UCSD-AML1 (cell line): ENCODE measurements around the gene EPC1.

Experiments used
- DNase-seq: peaks from one replicate; lab custom pipeline; 2025; ENCODE audit not compliant: unreplicated experiment; lab: John Stamatoyannopoulos, UW

Gene EPC1

DNA sequence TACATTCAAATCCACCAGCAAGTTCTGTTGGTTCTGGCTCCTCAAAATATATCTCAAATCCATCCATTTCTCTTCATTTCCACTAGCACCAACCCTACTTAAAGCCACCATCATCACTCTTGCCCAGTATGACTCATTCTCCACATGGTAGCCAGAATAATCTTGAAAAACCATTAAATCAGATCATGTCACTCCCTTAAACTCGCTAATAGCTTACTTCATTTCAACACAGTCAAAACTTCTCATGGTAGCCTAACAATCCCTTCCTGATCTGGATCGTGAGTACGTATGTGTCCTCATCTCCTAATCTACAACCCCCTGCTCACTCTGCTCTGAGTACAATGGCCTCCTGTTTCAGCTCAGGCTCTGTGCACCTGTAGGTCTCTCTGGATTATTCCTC lies 8.7 kb downstream of the EPC1 start:
- no peak for DNase-seq

DNA sequence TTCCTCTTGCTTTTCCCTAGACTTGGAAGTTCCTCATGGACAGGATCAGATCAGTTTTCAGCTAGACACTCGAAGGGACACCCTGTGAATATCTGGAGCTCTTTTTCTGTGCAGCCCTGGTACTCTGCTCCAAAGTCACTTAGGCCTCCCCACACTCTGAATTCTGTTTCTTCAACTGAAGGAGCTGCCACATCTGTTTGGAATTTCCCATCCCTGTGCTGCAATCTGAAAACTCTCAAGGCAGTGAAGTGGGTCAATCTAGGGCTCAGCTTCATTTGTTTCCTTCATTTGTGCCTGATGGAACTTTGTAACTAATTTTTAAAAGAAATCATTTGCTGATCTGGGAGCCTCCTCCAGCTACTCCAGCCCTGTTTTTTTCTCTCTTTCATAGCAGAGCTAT lies 9.6 kb downstream of the EPC1 start:
- DNase-seq: no peak

DNA sequence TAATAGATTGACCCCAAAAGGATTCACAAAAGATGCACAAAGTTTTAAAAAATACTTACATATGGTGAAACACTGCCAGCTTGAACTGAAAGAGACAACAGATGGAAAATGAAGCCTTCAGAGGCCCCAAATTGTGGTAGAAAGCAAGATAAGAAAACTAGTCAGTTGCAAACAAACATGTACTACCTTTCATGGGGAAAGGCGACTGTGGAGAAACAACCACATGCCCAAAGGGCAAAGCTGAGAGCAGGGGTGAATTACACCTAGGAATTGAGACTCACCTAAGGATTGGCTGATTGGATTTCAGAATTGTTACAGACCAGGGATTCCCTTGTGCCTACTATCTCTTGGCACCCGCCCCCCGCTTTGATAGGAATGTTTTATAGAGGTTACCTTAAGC lies 13.1 kb downstream of the EPC1 start:
- DNase-seq: no peak

GRCh38 chr10:32332299-32332750 lies 14.6 kb downstream of the EPC1 start:
- DNase-seq: peak; percentile 13

GRCh38 chr10:32331606-32332005 lies 15.4 kb downstream of the EPC1 start:
- no peak for DNase-seq

GRCh38 chr10:32330214-32330613 lies 16.7 kb downstream of the EPC1 start:
- DNase-seq: no peak

GRCh38 chr10:32329061-32329460 lies 17.9 kb downstream of the EPC1 start:
- DNase-seq: no peak

DNA sequence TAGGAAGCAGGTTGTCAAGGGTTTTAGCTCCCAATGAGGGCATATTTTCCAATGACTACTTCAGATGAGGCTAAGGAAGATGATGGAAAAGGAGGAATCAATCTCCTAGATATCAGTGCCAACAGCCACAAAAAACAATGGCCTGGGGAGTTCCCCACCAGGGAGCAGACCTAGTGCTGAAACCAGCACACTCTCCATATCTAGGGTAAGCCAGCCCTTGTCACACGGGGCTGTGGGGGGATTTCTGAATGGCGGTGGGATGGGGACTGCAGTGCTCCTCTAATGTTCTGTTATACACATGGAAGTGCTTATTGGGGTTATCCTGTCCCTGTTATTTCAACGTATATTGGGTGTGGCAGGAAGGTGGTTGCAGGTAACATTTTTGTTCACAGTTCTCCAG lies 18.5 kb downstream of the EPC1 start:
- no peak for DNase-seq

- no peak for DNase-seq
These were observed 19.6 kb downstream of the EPC1 start for GRCh38 chr10:32327364-32327691.

DNA sequence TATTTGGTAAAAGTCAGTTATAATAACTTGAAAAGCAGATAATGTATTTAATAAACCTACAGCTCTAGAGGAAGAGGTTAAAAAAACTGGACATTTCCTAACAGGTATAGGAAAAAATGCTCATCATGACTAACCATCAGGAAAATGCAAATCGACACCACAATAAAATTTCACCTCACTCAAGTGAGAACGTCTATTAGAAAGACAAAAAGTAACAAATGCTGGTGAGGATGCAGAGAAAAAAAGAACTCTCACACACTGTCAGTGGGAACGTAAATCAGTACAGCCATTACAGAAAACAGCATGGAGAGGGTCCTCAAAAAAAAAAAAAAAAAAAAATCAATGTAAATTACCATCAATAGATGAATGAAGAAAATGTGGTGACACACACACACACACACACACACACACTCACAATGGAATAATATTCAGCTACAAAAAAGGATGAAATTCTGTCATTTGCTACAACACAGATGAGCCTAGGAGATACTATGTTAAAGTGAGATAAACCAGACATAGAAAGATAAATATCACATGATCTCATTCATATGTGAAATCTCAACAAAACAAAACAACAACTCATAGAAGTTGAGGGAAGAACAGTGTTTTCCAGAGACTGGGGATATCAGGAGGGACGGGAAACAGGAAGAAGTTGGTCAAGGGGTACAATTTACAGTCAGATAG lies 20.1 kb downstream of the EPC1 start:
- DNase-seq: no peak

DNA sequence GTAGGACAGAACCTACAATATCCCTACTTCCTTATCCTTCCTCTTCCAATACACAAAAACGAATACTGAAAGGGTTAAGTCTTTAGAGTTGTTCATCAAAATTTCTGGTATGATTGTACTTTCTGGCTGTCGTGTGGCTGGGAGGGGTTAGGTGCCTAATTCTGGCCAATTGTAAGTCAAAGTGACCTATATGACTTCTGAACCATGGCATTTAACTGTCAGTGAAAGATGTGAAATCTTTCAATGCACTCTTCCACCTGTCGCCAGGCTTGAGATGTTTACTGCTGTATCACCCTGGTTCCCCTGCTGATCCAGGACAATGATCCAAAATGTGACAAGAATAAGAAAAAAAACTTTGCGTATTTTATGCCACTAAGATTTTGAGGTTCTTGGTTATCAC lies 20.8 kb downstream of the EPC1 start:
- DNase-seq: no peak

- DNase-seq: no peak
These were observed 23.9 kb downstream of the EPC1 start for GRCh38 chr10:32323051-32323450.

GRCh38 chr10:32321016-32321631 lies 25.8 kb downstream of the EPC1 start:
- no peak for DNase-seq

- DNase-seq: no peak
These were observed 28.5 kb downstream of the EPC1 start for GRCh38 chr10:32318476-32318896.

GRCh38 chr10:32317795-32318357 lies 29.1 kb downstream of the EPC1 start:
- DNase-seq: no peak

- no peak for DNase-seq
These were observed 31.5 kb downstream of the EPC1 start for GRCh38 chr10:32315424-32315823.

DNA sequence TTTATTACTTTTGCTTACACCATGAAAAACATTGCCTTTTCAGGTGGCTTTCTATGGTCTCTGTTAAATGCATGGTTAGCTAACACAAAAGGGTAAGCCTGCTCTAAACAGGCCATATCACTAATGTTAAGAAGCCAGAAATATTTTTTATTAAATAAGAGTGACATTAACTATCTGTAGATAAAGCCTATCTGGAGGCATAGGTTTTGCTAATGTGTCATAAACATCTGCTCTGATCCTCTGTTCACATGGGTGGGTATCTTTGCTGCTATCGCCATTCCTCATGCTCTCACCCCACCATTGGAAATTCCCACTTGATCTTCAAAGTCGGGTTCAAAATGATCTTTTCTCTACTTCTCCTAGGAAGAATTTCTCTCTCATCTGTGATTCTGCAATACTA lies 32.4 kb downstream of the EPC1 start:
- DNase-seq: no peak

DNA sequence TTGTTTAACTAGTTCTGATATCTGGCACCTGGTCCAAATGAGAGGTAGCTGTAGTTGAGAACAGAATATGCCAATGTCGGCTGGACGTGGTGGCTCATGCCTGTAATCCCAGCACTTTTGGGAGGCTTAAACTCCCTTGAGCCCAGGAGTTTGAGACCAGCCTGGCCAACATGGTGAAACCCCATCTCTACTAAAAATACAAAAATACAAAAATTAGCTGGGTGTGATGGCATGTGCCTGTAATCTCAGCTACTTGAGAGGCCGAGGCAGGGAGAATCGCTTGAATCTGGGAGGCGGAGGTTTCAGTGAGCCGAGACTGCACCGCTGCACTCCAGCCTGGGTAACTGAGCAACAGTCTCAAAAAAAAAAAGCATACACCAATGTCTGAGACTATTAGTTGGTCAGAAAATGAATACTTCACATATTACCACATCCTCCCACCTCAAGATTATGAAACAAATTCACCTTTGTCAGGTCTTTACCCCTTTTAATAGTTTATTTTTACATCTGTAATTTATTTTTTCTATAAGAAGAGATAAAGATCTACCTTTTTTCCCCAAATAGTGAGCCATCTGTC lies 38.8 kb downstream of the EPC1 start:
- DNase-seq: no peak

- DNase-seq: no peak
These were observed 39.3 kb downstream of the EPC1 start for GRCh38 chr10:32307609-32308008.

DNA sequence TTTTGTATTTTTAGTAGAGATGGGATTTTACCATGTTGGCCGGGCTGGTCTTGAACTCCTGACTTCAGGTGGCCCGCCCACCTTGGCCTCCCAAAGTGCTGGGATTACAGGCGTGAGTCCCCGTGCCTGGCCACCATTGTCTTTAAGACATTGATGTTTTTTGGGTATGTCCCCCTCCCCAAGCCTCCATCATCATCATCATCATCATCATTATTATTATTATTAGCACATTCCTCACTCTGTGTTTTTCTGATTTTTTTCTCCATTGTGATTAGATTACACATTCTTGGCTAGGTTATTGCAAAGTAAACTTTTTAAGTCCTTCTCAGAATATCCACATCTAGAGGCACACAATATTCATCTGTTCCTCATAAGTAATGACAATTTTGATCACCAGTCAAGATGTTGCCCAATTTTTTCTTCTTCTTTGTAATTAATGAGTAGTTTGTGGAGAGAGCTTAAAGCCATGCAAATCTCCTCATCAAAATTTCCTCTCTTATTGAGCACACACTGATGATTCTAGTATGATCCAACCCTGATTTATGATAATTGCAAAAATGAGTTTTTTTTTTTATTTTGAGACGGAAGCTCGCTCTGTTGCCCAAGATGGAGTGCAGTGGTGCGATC lies 47.5 kb downstream of the EPC1 start:
- DNase-seq: no peak

GRCh38 chr10:32298075-32298812 lies 48.7 kb downstream of the EPC1 start:
- DNase-seq: no peak
